ENCODE results near the gene SMG6.

- TF ChIP-seq CTCF (conservative IDR thresholded peaks at IDR 0.05; ENCODE audit: low read depth, low read length) (no peak), POLR2A (IDR thresholded peaks at IDR 0.05; ENCODE audit: low read depth, low read length) (no peak), SMC3 (IDR thresholded peaks at IDR 0.05; ENCODE audit: low read depth, low read length) (no peak), CEBPB (IDR thresholded peaks at IDR 0.05; ENCODE audit: low read depth, low read length) (no peak)
These were observed 249.4 kb downstream of the SMG6 start for GRCh38 chr17:2054262-2054511.
